GM23248 (cell line): Measurements from ENCODE around the gene IGF1R.

Experiments
- EZH2 ChIP-seq: fragments of 200-600 bp; sonication (generic); IDR thresholded peaks from 2 replicates; pipeline ENCODE4 v1.6.1; 2018; ENCODE audit warnings: antibody characterized with exemption, mild to moderate bottlenecking; ENCODE audit not compliant: insufficient read depth, poor library complexity, severe bottlenecking
- EZH2phosphoT487 ChIP-seq: fragments of 200-600 bp; sonication (generic); IDR thresholded peaks from 2 replicates; pipeline ENCODE4 v1.6.1; 2018; ENCODE audit warnings: antibody characterized with exemption, moderate library complexity, mild to moderate bottlenecking, low read depth; ENCODE audit not compliant: insufficient read depth

GRCh38 chr15:98628216-98628615 is 20.1 kb upstream of the IGF1R start:
- TF ChIP-seq EZH2, result no peak
- no peak for TF ChIP-seq EZH2phosphoT487
